HEK293 (cell line): ENCODE measurements around the gene PCLAF.

Source experiments
- GLI4 ChIP-seq: fragments of 450-650 bp; formaldehyde crosslinking; IDR thresholded peaks from 2 replicates; pipeline ENCODE4 v1.5.1; 2016; ENCODE audit warnings: missing biosample characterization, missing genetic modification characterization
- KLF10 ChIP-seq: fragments of 450-650 bp; IDR thresholded peaks from 2 replicates; pipeline ENCODE4 v1.5.1; 2018; ENCODE audit warnings: missing biosample characterization, mild to moderate bottlenecking, missing genetic modification characterization
- KLF16 ChIP-seq: fragments of 450-650 bp; formaldehyde crosslinking; IDR thresholded peaks from 2 replicates; pipeline ENCODE4 v1.5.1; 2017; ENCODE audit warnings: missing biosample characterization, missing genetic modification characterization
- SALL2 ChIP-seq: fragments of 450-650 bp; formaldehyde crosslinking; IDR thresholded peaks from 2 replicates; pipeline ENCODE4 v1.5.0; 2017; ENCODE audit warnings: missing biosample characterization, mild to moderate bottlenecking, missing genetic modification characterization, borderline replicate concordance
- SCRT2 ChIP-seq: fragments of 450-650 bp; formaldehyde crosslinking; IDR thresholded peaks from 2 replicates; pipeline ENCODE4 v1.5.1; 2016; ENCODE audit warnings: missing biosample characterization, missing genetic modification characterization
- SP2 ChIP-seq: fragments of 450-650 bp; formaldehyde crosslinking; IDR thresholded peaks from 2 replicates; pipeline ENCODE4 v1.5.1; 2016; ENCODE audit warnings: missing biosample characterization, missing genetic modification characterization
- TCF7L2 ChIP-seq: IDR thresholded peaks from 2 replicates; pipeline ENCODE4 v1.6.1; 2011; ENCODE audit warnings: low read depth, mild to moderate bottlenecking, inconsistent platforms, low read length, moderate library complexity, borderline replicate concordance
- TRIM28 ChIP-seq: IDR thresholded peaks from 2 replicates; pipeline ENCODE4 v1.6.1; 2011; ENCODE audit warnings: low read length, control low read depth, borderline replicate concordance
- WT1 ChIP-seq: fragments of 450-650 bp; formaldehyde crosslinking; IDR thresholded peaks from 2 replicates; pipeline ENCODE4 v1.5.1; 2016; ENCODE audit warnings: missing biosample characterization, missing genetic modification characterization
- YY2 ChIP-seq: fragments of 450-650 bp; formaldehyde crosslinking; IDR thresholded peaks from 2 replicates; pipeline ENCODE4 v1.5.1; 2016; ENCODE audit warnings: missing biosample characterization, missing genetic modification characterization
- ZBTB7A ChIP-seq: fragments of 450-650 bp; formaldehyde crosslinking; IDR thresholded peaks from 2 replicates; pipeline ENCODE4 v1.5.1; 2016; ENCODE audit warnings: low read depth, missing biosample characterization, missing genetic modification characterization
- ZFHX2 ChIP-seq: fragments of 450-650 bp; formaldehyde crosslinking; conservative IDR thresholded peaks from 2 replicates; pipeline ENCODE4 v1.5.1; 2016; ENCODE audit warnings: missing biosample characterization, missing genetic modification characterization
- ZFP3 ChIP-seq: fragments of 450-650 bp; formaldehyde crosslinking; IDR thresholded peaks from 2 replicates; pipeline ENCODE4 v1.5.1; 2016; ENCODE audit warnings: low read depth, missing biosample characterization, missing genetic modification characterization
- ZNF10 ChIP-seq: fragments of 450-650 bp; formaldehyde crosslinking; IDR thresholded peaks from 2 replicates; pipeline ENCODE4 v1.5.1; 2017; ENCODE audit warnings: missing biosample characterization, missing genetic modification characterization
- ZNF138 ChIP-seq: fragments of 450-650 bp; formaldehyde crosslinking; IDR thresholded peaks from 2 replicates; pipeline ENCODE4 v1.5.1; 2016; ENCODE audit warnings: missing biosample characterization, missing genetic modification characterization, borderline replicate concordance
- ZNF184 ChIP-seq: fragments of 450-650 bp; IDR thresholded peaks from 2 replicates; pipeline ENCODE4 v1.5.1; 2018; ENCODE audit warnings: missing biosample characterization, mild to moderate bottlenecking, missing genetic modification characterization
- ZNF302 ChIP-seq: fragments of 450-650 bp; formaldehyde crosslinking; IDR thresholded peaks from 2 replicates; pipeline ENCODE4 v1.5.1; 2016; ENCODE audit warnings: missing biosample characterization, missing genetic modification characterization, low read depth
- ZNF335 ChIP-seq: fragments of 450-650 bp; formaldehyde crosslinking; conservative IDR thresholded peaks from 2 replicates; pipeline ENCODE4 v1.5.1; 2016; ENCODE audit warnings: missing biosample characterization, missing genetic modification characterization
- ZNF501 ChIP-seq: fragments of 450-650 bp; formaldehyde crosslinking; IDR thresholded peaks from 2 replicates; pipeline ENCODE4 v1.5.1; 2016; ENCODE audit warnings: missing biosample characterization, missing genetic modification characterization
- ZNF510 ChIP-seq: fragments of 450-650 bp; formaldehyde crosslinking; IDR thresholded peaks from 2 replicates; pipeline ENCODE4 v1.5.1; 2018; ENCODE audit warnings: mild to moderate bottlenecking, missing genetic modification characterization, missing biosample characterization; ENCODE audit not compliant: insufficient replicate concordance
- ZNF544 ChIP-seq: fragments of 450-650 bp; formaldehyde crosslinking; IDR thresholded peaks from 2 replicates; pipeline ENCODE4 v1.5.0; 2017; ENCODE audit warnings: missing biosample characterization, missing genetic modification characterization
- ZNF555 ChIP-seq: fragments of 450-650 bp; formaldehyde crosslinking; conservative IDR thresholded peaks from 2 replicates; pipeline ENCODE4 v1.5.1; 2017; ENCODE audit warnings: missing biosample characterization, mild to moderate bottlenecking, missing genetic modification characterization, inconsistent platforms
- ZNF768 ChIP-seq: fragments of 450-650 bp; formaldehyde crosslinking; IDR thresholded peaks from 2 replicates; pipeline ENCODE4 v1.5.1; 2018; ENCODE audit warnings: missing biosample characterization, mild to moderate bottlenecking, missing genetic modification characterization
- ZXDB ChIP-seq: fragments of 450-650 bp; formaldehyde crosslinking; IDR thresholded peaks from 2 replicates; pipeline ENCODE4 v1.5.1; 2016; ENCODE audit warnings: missing biosample characterization, missing genetic modification characterization
- TF ChIP-seq, protein P1 (sequence below): fragments of 450-650 bp; formaldehyde crosslinking; IDR thresholded peaks from 2 replicates; pipeline ENCODE4 v1.5.1; 2016; ENCODE audit warnings: missing biosample characterization, missing genetic modification characterization, low read depth
- TF ChIP-seq, protein P2 (sequence below): fragments of 450-650 bp; formaldehyde crosslinking; IDR thresholded peaks from 2 replicates; pipeline ENCODE4 v1.5.1; 2016; ENCODE audit warnings: missing biosample characterization, missing genetic modification characterization
- TF ChIP-seq, protein P3 (sequence below): fragments of 450-650 bp; formaldehyde crosslinking; IDR thresholded peaks from 2 replicates; pipeline ENCODE4 v1.5.1; 2017; ENCODE audit warnings: missing biosample characterization, missing genetic modification characterization
- TF ChIP-seq, protein P4 (sequence below): fragments of 450-650 bp; formaldehyde crosslinking; IDR thresholded peaks from 2 replicates; pipeline ENCODE4 v1.5.1; 2016; ENCODE audit warnings: missing biosample characterization, missing genetic modification characterization
- TF ChIP-seq, protein P5 (sequence below): fragments of 450-650 bp; formaldehyde crosslinking; IDR thresholded peaks from 2 replicates; pipeline ENCODE4 v1.5.1; 2016; ENCODE audit warnings: missing biosample characterization, missing genetic modification characterization, borderline replicate concordance

The PCLAF gene

DNA sequence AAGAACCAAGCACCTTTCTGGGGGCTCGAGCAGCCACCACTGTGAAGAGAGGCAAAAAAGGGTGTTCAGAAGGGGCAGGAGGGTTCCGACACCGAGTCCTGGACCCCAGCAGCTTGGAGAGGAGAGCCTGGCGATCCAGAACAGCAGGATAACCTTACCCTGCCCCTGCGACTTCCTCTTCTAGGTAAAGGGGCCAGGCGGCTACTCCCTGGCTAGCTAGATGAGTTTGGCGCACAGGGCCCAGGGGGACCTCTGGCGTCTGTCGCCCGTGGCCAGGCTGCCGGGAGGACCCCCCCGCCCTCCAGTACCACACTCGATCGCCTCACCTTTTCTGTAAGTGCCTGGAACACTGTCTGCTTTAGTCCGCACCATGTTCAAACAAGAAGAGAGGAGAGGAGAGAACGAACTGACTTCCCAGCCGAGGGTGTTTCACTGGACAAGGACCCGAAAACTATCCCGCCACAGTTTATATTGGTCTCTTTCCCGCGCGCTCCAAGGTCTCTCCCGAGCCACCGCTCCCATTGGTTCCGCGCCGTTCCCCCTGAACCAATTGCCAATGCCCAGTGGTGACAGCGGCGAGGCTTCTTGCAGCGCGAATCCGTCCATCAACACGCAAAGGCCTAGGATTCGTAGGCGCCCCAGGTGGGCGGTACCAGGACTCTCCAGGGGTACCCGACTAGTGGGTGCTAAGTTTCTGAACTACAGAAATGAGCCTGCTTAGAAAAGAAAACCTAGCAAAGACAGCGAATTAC is at the start of gene PCLAF (continued):
- TF ChIP-seq KLF10 (tag by site-specific recombination) (no peak), ZNF768 (tag by site-specific recombination) (no peak), ZNF510 (tag by site-specific recombination) (no peak), GLI4 (tag by site-specific recombination) (no peak), TRIM28 (no peak), ZXDB (tag by site-specific recombination) (peak; percentile 70; the same call in 1 of the 2 replicates), ZFHX2 (no peak), SP2 (peak; percentile 93), ZNF501 (peak; percentile 65; the same call in 1 of the 2 replicates), ZNF184 (tag by site-specific recombination) (no peak), ZFP3 (tag by site-specific recombination) (no peak), ZNF544 (no peak), SCRT2 (tag by site-specific recombination) (no peak), ZNF302 (no peak), TCF7L2 (no peak), ZNF335 (peak; percentile 91), YY2 (tag by site-specific recombination) (no peak), KLF16 (tag by site-specific recombination) (no peak), ZBTB7A (tag by site-specific recombination) (no peak), WT1 (tag by site-specific recombination) (0 out of 2 replicates have a peak, but pooled peaks have one; percentile 9), ZNF10 (tag by site-specific recombination) (no peak), SALL2 (tag by site-specific recombination) (no peak), ZNF555 (tag by site-specific recombination) (no peak), ZNF138 (tag by site-specific recombination) (no peak)
- TF ChIP-seq, protein P1, sequence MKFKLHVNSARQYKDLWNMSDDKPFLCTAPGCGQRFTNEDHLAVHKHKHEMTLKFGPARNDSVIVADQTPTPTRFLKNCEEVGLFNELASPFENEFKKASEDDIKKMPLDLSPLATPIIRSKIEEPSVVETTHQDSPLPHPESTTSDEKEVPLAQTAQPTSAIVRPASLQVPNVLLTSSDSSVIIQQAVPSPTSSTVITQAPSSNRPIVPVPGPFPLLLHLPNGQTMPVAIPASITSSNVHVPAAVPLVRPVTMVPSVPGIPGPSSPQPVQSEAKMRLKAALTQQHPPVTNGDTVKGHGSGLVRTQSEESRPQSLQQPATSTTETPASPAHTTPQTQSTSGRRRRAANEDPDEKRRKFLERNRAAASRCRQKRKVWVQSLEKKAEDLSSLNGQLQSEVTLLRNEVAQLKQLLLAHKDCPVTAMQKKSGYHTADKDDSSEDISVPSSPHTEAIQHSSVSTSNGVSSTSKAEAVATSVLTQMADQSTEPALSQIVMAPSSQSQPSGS: no peak
- TF ChIP-seq, protein P2, sequence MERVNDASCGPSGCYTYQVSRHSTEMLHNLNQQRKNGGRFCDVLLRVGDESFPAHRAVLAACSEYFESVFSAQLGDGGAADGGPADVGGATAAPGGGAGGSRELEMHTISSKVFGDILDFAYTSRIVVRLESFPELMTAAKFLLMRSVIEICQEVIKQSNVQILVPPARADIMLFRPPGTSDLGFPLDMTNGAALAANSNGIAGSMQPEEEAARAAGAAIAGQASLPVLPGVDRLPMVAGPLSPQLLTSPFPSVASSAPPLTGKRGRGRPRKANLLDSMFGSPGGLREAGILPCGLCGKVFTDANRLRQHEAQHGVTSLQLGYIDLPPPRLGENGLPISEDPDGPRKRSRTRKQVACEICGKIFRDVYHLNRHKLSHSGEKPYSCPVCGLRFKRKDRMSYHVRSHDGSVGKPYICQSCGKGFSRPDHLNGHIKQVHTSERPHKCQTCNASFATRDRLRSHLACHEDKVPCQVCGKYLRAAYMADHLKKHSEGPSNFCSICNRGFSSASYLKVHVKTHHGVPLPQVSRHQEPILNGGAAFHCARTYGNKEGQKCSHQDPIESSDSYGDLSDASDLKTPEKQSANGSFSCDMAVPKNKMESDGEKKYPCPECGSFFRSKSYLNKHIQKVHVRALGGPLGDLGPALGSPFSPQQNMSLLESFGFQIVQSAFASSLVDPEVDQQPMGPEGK (tag by site-specific recombination): peak; percentile 39; the same call in 1 of the 2 replicates
- TF ChIP-seq, protein P3, sequence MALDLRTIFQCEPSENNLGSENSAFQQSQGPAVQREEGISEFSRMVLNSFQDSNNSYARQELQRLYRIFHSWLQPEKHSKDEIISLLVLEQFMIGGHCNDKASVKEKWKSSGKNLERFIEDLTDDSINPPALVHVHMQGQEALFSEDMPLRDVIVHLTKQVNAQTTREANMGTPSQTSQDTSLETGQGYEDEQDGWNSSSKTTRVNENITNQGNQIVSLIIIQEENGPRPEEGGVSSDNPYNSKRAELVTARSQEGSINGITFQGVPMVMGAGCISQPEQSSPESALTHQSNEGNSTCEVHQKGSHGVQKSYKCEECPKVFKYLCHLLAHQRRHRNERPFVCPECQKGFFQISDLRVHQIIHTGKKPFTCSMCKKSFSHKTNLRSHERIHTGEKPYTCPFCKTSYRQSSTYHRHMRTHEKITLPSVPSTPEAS: no peak
- TF ChIP-seq, protein P4, sequence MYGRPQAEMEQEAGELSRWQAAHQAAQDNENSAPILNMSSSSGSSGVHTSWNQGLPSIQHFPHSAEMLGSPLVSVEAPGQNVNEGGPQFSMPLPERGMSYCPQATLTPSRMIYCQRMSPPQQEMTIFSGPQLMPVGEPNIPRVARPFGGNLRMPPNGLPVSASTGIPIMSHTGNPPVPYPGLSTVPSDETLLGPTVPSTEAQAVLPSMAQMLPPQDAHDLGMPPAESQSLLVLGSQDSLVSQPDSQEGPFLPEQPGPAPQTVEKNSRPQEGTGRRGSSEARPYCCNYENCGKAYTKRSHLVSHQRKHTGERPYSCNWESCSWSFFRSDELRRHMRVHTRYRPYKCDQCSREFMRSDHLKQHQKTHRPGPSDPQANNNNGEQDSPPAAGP: no peak; the same call in 1 of the 2 replicates
- TF ChIP-seq, protein P5, sequence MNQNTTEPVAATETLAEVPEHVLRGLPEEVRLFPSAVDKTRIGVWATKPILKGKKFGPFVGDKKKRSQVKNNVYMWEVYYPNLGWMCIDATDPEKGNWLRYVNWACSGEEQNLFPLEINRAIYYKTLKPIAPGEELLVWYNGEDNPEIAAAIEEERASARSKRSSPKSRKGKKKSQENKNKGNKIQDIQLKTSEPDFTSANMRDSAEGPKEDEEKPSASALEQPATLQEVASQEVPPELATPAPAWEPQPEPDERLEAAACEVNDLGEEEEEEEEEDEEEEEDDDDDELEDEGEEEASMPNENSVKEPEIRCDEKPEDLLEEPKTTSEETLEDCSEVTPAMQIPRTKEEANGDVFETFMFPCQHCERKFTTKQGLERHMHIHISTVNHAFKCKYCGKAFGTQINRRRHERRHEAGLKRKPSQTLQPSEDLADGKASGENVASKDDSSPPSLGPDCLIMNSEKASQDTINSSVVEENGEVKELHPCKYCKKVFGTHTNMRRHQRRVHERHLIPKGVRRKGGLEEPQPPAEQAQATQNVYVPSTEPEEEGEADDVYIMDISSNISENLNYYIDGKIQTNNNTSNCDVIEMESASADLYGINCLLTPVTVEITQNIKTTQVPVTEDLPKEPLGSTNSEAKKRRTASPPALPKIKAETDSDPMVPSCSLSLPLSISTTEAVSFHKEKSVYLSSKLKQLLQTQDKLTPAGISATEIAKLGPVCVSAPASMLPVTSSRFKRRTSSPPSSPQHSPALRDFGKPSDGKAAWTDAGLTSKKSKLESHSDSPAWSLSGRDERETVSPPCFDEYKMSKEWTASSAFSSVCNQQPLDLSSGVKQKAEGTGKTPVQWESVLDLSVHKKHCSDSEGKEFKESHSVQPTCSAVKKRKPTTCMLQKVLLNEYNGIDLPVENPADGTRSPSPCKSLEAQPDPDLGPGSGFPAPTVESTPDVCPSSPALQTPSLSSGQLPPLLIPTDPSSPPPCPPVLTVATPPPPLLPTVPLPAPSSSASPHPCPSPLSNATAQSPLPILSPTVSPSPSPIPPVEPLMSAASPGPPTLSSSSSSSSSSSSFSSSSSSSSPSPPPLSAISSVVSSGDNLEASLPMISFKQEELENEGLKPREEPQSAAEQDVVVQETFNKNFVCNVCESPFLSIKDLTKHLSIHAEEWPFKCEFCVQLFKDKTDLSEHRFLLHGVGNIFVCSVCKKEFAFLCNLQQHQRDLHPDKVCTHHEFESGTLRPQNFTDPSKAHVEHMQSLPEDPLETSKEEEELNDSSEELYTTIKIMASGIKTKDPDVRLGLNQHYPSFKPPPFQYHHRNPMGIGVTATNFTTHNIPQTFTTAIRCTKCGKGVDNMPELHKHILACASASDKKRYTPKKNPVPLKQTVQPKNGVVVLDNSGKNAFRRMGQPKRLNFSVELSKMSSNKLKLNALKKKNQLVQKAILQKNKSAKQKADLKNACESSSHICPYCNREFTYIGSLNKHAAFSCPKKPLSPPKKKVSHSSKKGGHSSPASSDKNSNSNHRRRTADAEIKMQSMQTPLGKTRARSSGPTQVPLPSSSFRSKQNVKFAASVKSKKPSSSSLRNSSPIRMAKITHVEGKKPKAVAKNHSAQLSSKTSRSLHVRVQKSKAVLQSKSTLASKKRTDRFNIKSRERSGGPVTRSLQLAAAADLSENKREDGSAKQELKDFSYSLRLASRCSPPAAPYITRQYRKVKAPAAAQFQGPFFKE (tag by site-specific recombination): no peak
